Neural progenitor cell (in vitro differentiated cells): Measurements from ENCODE around the gene CCND3.

Experiments
- EZH2 ChIP-seq: fragments of 200-600 bp; sonication (generic); IDR thresholded peaks from 2 replicates; pipeline ENCODE4 v1.6.1; 2017; ENCODE audit warnings: antibody characterized with exemption, mild to moderate bottlenecking, moderate library complexity
- TF ChIP-seq, protein P1 (sequence below): fragments of 200-600 bp; sonication (generic); IDR thresholded peaks from 2 replicates; pipeline ENCODE4 v1.5.1; 2017; ENCODE audit warnings: antibody characterized with exemption, mild to moderate bottlenecking

DNA sequence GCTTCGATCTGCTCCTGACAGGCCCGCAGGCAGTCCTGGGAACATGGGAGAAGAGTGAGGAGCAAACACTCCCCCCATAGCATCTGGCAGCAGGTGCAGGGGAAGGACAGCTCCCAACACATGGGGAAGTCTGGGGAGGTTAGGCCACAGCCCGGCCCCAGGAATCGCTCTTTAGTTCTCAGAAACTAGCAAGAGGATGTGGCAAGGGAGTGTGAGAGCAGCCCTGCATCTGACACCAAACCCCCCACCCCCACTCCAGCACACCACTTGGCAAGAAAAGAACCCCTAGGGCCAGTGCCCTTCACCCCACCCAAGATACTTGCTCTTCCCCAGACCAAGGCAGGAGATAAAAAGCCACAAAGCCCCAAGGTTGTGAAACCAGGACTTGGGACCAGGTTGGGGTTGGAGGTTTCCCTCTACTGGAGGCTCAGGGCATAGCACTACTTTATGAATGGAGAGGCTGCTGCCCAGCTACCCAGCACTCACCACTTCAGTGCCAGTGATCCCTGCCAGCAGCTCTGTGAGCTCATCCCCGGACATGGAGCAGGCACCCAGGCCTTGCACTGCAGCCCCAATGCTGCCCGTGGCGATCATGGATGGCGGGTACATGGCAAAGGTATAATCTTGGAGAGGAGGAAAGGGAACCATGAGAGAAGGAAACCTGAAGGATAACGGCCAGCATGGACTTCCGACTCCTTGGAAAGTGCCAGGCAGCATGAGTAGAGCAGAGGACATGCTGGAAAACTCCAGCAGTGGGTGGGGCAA is 5.4 kb downstream of the CCND3 start:
- TF ChIP-seq, protein P1, sequence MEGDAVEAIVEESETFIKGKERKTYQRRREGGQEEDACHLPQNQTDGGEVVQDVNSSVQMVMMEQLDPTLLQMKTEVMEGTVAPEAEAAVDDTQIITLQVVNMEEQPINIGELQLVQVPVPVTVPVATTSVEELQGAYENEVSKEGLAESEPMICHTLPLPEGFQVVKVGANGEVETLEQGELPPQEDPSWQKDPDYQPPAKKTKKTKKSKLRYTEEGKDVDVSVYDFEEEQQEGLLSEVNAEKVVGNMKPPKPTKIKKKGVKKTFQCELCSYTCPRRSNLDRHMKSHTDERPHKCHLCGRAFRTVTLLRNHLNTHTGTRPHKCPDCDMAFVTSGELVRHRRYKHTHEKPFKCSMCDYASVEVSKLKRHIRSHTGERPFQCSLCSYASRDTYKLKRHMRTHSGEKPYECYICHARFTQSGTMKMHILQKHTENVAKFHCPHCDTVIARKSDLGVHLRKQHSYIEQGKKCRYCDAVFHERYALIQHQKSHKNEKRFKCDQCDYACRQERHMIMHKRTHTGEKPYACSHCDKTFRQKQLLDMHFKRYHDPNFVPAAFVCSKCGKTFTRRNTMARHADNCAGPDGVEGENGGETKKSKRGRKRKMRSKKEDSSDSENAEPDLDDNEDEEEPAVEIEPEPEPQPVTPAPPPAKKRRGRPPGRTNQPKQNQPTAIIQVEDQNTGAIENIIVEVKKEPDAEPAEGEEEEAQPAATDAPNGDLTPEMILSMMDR, result peak; percentile 77
- TF ChIP-seq EZH2, result no peak
